ENCODE data around the gene FAM13A.

GRCh38 chr4:88928852-88929251 lies 128.1 kb downstream of the FAM13A start:
- TF ChIP-seq CTCF (IDR thresholded peaks at IDR 0.05; ENCODE audit: insufficient read depth, low read length, poor library complexity, severe bottlenecking) (no peak), EZH2phosphoT487 (conservative IDR thresholded peaks at IDR 0.05; ENCODE audit: low read length) (no peak)
